Transverse colon (tissue), 4 donors: ENCODE measurements around the gene CDC42BPB. TPM values are rescaled to one million over a fixed set of nuclear protein-coding genes. Genes with fewer than 3 reads are reported as not detected.
A peak's percentile ranks its signal among the peaks of the same experiment; 100 is the strongest.
"Not testable (repeated sequence)": the region's sequence is repeated elsewhere in the genome, so short reads cannot be mapped to it uniquely, and the experiment has no call there.

Source experiments
- DNase-seq: peaks from one replicate; pipeline ENCODE4 v3.0.0-alpha.2; 2019
- H3K27ac ChIP-seq, 4 donors: fragments of 200-600 bp; sonication (generic); 2 replicates each; pipeline ENCODE4 v1.5.1; 2016 to 2018; ENCODE audit warnings: inconsistent platforms in 4 of 4
- H3K27me3 ChIP-seq: fragments of 200-600 bp; sonication (generic); 2 replicates; pipeline ENCODE4 v1.5.1; 2017; ENCODE audit warnings: inconsistent platforms
- H3K36me3 ChIP-seq, 4 donors: fragments of 200-600 bp; sonication (generic); 2 replicates each; pipeline ENCODE4 v1.5.1; 2017 to 2019; ENCODE audit warnings: inconsistent platforms in 4 of 4
- H3K4me1 ChIP-seq, 4 donors: fragments of 200-600 bp; sonication (generic); 2 replicates each; pipeline ENCODE4 v1.5.1; 2017 to 2020; ENCODE audit warnings: inconsistent platforms in 4 of 4
- H3K4me3 ChIP-seq, 4 donors: fragments of 200-600 bp; sonication (generic); 1 replicate in 1 of 4; 2 replicates in 3 of 4; pipeline versions ENCODE4 v1.5.1 to v1.6.1; 2017 to 2019; ENCODE audit warnings: inconsistent platforms in 4 of 4
- H3K9me3 ChIP-seq, 2 donors: fragments of 200-600 bp; sonication (generic); 2 replicates each; pipeline ENCODE4 v1.5.1; 2017 to 2019; ENCODE audit warnings: inconsistent platforms in 2 of 2
- EP300 ChIP-seq: sonication (generic); formaldehyde crosslinking; IDR thresholded peaks from one replicate; pipeline ENCODE4 v1.6.1; 2017; ENCODE audit warnings: antibody characterized with exemption, low read depth
- POLR2A ChIP-seq: fragments of 450-650 bp; IDR thresholded peaks from one replicate; pipeline ENCODE4 v1.6.1; 2016; ENCODE audit warnings: antibody characterized with exemption, mild to moderate bottlenecking, moderate library complexity
- POLR2AphosphoS5 ChIP-seq, 3 donors: sonication (generic); formaldehyde crosslinking; IDR thresholded peaks; one replicate each; pipeline ENCODE4 v1.6.1; 2016; ENCODE audit warnings: antibody characterized with exemption in 3 of 3
- WGBS, 2 donors: methylation state at CpG; one replicate each; pipeline ENCODE4 v1.1.5; 2018; ENCODE audit warnings: low coverage in 1 of 2; 5-methylcytosine and 5-hydroxymethylcytosine counted together
- in situ Hi-C, 4 donors: fragments of 200-750 bp; cut with MboI; loops; one replicate each; pipeline versions ENCODE4 v1.15.0 to v1.15.1; 2017; ENCODE audit warnings: low sequenced_read_pairs in 3 of 4, low pct_ligation_motif_present in 1 of 4, low pct_unique_long_range_greater_than_20kb in 1 of 4
- intact Hi-C: fragments of 100-400 bp; cut with DNase I; formaldehyde crosslinking; loops from one replicate; pipeline ENCODE4 v1.15.1; 2023; ENCODE audit warnings: low total_unique reads
- total RNA-seq, 4 donors: library from RNA; depleted of rRNA; stranded (reverse); fragments of >200 nt; gene quantifications; one replicate each; pipeline ENCODE4 v1.1.0, GENCODE V29; 2016
- TF ChIP-seq, protein P1 (sequence below), 5 experiments: fragments of 200-600 bp in 3 of 5; fragments of 450-650 bp in 2 of 5; sonication (generic) in 3 of 5; IDR thresholded peaks; 1 replicate in 2 of 5; 2 replicates in 3 of 5; pipeline ENCODE4 v1.5.1; 2016 to 2017; ENCODE audit warnings: antibody characterized with exemption in 5 of 5, inconsistent platforms in 3 of 5, mild to moderate bottlenecking in 2 of 5, moderate library complexity in 1 of 5

CDC42BPB gene
- total RNA-seq, 4 donors from 2014 or later = 109 to 160 (median 123) TPM

DNA sequence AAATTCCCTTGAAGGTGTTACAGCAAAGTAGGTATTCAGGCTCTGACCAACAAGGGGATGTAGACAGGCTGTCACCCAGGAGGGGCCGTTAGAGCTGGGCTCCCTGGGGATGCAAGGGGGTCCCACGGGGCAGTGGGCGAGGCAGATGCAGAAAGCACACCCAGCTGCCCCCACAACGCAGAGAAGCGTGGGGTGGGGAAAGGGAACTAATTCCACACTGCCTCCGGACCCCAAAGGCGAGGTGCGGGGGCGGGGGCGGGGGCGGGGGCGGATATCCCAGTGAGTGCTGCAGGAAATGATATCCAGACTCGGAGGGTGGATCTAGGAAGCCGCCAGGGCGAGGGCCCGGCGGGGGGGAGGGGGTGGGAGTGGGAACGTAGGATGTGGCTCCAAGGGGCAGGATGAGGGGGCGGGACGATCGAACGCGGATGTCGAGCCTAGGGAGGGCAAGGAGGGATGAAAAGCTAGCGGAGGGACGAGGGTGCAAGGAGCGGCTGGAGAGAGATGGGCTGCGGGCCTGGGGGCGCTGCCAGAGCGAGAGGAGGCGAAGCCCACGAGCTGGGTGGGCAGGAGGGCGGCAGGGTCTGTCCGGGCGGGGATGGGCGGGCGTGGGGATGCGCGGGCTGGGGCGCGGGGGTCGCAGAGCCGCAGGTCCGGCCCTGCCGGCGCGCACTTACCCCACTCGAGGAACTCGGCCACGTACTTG is 874 bp downstream of the CDC42BPB start:
- 1 to 4% methylated on average over 11 to 28 of the region's 50 CpGs for WGBS, 2 donors
- TF ChIP-seq POLR2AphosphoS5 (IDR thresholded peaks at IDR 0.05) (peak in 1 of 3 donors; percentile 19), EP300 (no peak)
- H3K36me3 ChIP-seq = no peaks in the 10 kb centered on the region
- peaks cover 17 to 51% (median 36%) of the 10 kb centered on the region in 4 donors for H3K4me1 ChIP-seq
- H3K27ac ChIP-seq = peak overlapping the region; percentile 87 to 98 (median 98)
- H3K4me3 ChIP-seq = peak overlapping the region; percentile 78 to 98 (median 90)
- DNase-seq = peak; percentile 76
- in situ Hi-C loops = no loop called here
- no peaks in the 10 kb centered on the region for H3K9me3 ChIP-seq
- no peaks in the 10 kb centered on the region for H3K27me3 ChIP-seq
- intact Hi-C loops = no loop called here

DNA sequence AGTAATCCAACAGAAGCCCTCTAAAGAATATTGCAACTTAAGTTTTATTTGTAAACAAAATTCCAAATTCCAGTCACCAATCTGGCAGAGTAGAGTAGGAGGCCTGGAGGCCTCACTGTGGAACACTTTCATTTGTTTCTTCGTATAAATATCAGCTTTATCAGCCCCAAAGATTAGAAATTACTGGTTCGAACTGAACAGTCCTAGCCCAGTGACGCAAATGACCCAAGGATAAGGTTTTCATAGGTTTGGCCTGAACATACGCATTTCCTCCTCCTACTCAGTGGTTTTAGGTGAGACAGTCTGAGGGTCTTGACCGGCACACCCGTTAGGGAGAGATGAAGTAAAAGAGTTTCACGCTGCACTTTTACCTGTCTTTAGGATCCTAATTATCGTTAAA is 1.7 kb downstream of the CDC42BPB start:
- WGBS, 2 donors = 55 to 73% methylated on average over 8 of the region's 8 CpGs
- H3K36me3 ChIP-seq = no peaks in the 10 kb centered on the region
- no peaks in the 10 kb centered on the region for H3K27me3 ChIP-seq
- H3K4me3 ChIP-seq = peak overlapping the region in 2 of 4 donors; percentile 78 to 98
- H3K27ac ChIP-seq = peak overlapping the region; percentile 87 to 98 (median 98)
- TF ChIP-seq, protein P1, sequence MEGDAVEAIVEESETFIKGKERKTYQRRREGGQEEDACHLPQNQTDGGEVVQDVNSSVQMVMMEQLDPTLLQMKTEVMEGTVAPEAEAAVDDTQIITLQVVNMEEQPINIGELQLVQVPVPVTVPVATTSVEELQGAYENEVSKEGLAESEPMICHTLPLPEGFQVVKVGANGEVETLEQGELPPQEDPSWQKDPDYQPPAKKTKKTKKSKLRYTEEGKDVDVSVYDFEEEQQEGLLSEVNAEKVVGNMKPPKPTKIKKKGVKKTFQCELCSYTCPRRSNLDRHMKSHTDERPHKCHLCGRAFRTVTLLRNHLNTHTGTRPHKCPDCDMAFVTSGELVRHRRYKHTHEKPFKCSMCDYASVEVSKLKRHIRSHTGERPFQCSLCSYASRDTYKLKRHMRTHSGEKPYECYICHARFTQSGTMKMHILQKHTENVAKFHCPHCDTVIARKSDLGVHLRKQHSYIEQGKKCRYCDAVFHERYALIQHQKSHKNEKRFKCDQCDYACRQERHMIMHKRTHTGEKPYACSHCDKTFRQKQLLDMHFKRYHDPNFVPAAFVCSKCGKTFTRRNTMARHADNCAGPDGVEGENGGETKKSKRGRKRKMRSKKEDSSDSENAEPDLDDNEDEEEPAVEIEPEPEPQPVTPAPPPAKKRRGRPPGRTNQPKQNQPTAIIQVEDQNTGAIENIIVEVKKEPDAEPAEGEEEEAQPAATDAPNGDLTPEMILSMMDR (IDR thresholded peaks at IDR 0.05) = no peak
- no peak for TF ChIP-seq POLR2AphosphoS5 (IDR thresholded peaks at IDR 0.05)
- no peak for TF ChIP-seq POLR2A
- TF ChIP-seq EP300 = no peak
- in situ Hi-C loops (no loop called here), intact Hi-C loops (no loop called here)
- no peak for DNase-seq
- H3K9me3 ChIP-seq = no peaks in the 10 kb centered on the region
- peaks cover 17 to 52% (median 37%) of the 10 kb centered on the region in 4 donors for H3K4me1 ChIP-seq

DNA sequence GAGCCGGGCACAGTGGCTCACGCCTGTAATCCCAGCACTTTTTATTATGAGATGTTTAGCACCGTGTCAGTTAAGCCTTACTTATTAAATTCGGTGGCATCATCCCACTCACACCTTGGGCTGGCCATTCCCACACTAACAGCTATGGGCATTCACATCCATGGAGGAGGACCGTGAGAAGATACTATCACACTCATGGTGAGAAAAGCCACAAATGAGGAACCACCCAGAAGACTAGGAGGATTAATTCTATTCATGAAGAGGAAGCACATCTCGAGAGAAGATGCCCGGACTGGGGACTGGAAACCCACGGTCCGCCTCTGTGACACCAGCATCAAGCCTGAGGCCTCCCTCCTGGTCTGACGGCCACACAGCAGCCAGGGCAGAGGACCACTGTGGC is 4.9 kb downstream of the CDC42BPB start:
- no peak for DNase-seq
- TF ChIP-seq EP300 (no peak), POLR2A (no peak), POLR2AphosphoS5 (IDR thresholded peaks at IDR 0.05) (no peak)
- TF ChIP-seq, protein P1 (IDR thresholded peaks at IDR 0.05) = no peak
- in situ Hi-C loops = no loop called here
- intact Hi-C loops = no loop called here
- Histone ChIP-seq H3K4me3 (no peak overlapping the region), H3K27ac (no peak overlapping the region), H3K27me3 (no peaks in the 10 kb centered on the region), H3K36me3 (no peaks in the 10 kb centered on the region), H3K4me1 (peaks cover 6 to 37% (median 24%) of the 10 kb centered on the region in 4 donors), H3K9me3 (no peaks in the 10 kb centered on the region)
- 69 to 70% methylated on average over 2 to 10 of the region's 10 CpGs for WGBS, 2 donors

DNA sequence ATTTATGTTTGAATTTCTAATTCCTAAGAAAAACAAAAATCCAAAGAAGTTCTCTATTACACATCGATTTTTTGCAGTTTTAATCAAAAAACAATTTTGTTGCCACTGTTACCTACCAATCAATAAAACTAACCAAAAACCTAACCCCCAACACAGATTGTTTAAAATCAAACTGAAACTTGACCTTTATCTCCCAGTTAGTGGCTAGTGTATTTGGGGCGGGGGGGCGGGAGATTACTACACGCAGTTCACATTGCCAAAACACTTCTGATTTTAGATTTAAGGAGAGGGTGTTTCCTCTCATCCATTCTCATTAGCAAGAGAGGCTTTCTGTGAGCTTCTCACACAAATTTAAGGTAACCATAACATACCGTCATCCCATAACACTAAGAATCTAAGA is 6.4 kb downstream of the CDC42BPB start:
- Histone ChIP-seq H3K4me1 (peaks cover 7 to 40% (median 20%) of the 10 kb centered on the region in 4 donors), H3K27ac (no peak overlapping the region), H3K9me3 (no peaks in the 10 kb centered on the region), H3K4me3 (no peak overlapping the region), H3K27me3 (no peaks in the 10 kb centered on the region), H3K36me3 (no peaks in the 10 kb centered on the region)
- whole genome bisulfite sequencing, 2 donors = 65 to 70% methylated on average over 4 to 5 of the region's 5 CpGs
- intact Hi-C loops (no loop called here), in situ Hi-C loops (no loop called here)
- TF ChIP-seq, protein P1 (IDR thresholded peaks at IDR 0.05) = no peak
- TF ChIP-seq POLR2A (no peak), EP300 (no peak), POLR2AphosphoS5 (IDR thresholded peaks at IDR 0.05) (no peak)
- DNase-seq = no peak

DNA sequence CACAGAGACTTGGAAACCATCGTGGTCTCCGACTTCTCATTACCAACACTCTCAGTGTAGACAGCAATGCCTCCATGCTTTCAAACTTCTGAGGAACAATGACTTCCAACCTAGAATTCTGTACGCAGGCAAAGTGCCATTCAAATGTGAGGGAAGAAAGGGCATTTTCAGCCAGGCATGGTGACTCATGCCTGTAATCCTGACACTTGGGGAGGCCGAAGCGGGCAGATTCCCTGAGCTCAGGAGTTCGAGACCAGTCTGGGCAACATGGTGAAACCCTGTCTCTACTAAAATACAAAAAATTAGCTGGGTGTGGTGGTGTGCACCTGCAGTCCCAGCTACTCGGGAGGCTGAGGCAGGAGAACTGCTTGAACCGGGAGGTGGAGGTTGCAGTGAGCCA is 9.9 kb downstream of the CDC42BPB start:
- DNase-seq, H3K36me3 ChIP-seq, H3K27me3 ChIP-seq, in situ Hi-C loops, intact Hi-C loops, H3K27ac ChIP-seq, H3K9me3 ChIP-seq, H3K4me3 ChIP-seq: not testable (repeated sequence)
- WGBS, 2 donors = 90 to 93% methylated on average over 3 to 8 of the region's 8 CpGs
- H3K4me1 ChIP-seq = peaks cover 7 to 37% (median 11%) of the 10 kb centered on the region in 4 donors
